H1 (cell line): Measurements from ENCODE around the gene PXDC1. TPM values are rescaled to one million over a fixed set of nuclear protein-coding genes. Genes with fewer than 3 reads are reported as not detected.

Experiments
- CTCF ChIA-PET: fragments of 300-600 bp; sonication (Branson Sonifier 250); formaldehyde crosslinking; loops from one replicate; lab custom pipeline; 2021; ENCODE audit not compliant: partially characterized antibody; lab: Charles Lee
- POLR2A ChIA-PET: fragments of 300-600 bp; sonication (Branson Sonifier 250); formaldehyde crosslinking; loops from one replicate; lab custom pipeline; 2021; ENCODE audit warnings: inconsistent platforms; ENCODE audit not compliant: partially characterized antibody; lab: Charles Lee
- DNase-seq, 2 experiments: peaks; one replicate each; pipeline versions ENCODE4 v3.0.0 to v3.0.0-alpha.2; 2010 to 2022; ENCODE audit warnings: low spot score in 2 of 2, low read depth in 1 of 2, mixed read lengths in 1 of 2
- FAIRE-seq: peaks from 2 replicates; lab custom pipeline; 2011; peaks lifted over from hg19 to GRCh38; lab: Jason Lieb, UNC
- H2AFZ ChIP-seq: 2 replicates; pipeline ENCODE4 v1.8.1; 2012; ENCODE audit warnings: low read length, inconsistent platforms
- H2AK5ac ChIP-seq: 2 replicates; pipeline ENCODE4 v1.6.1; 2013; ENCODE audit warnings: low read depth, low read length
- H2BK120ac ChIP-seq: replicated peaks from 2 replicates; pipeline ENCODE3; 2013; ENCODE audit warnings: low read depth, low read length, inconsistent platforms
- H2BK12ac ChIP-seq: 2 replicates; pipeline ENCODE4 v1.6.1; 2013; ENCODE audit warnings: low read depth, low read length
- H2BK15ac ChIP-seq: 2 replicates; pipeline ENCODE4 v1.6.1; 2013; ENCODE audit warnings: low read length
- H2BK20ac ChIP-seq: 2 replicates; pipeline ENCODE4 v1.6.1; 2013; ENCODE audit warnings: low read length
- H2BK5ac ChIP-seq: 2 replicates; pipeline ENCODE4 v1.6.1; 2013; ENCODE audit warnings: low read depth, low read length
- H3K14ac ChIP-seq: 2 replicates; pipeline ENCODE4 v1.6.1; 2013; ENCODE audit warnings: inconsistent platforms; ENCODE audit not compliant: insufficient read length
- H3K18ac ChIP-seq: 2 replicates; pipeline ENCODE4 v1.6.1; 2013; ENCODE audit warnings: low read length; ENCODE audit errors: extremely low read depth
- H3K23ac ChIP-seq: 2 replicates; pipeline ENCODE4 v1.6.1; 2013; ENCODE audit warnings: inconsistent platforms; ENCODE audit not compliant: insufficient read length
- H3K23me2 ChIP-seq: 2 replicates; pipeline ENCODE4 v1.6.1; 2013; ENCODE audit warnings: low read depth, low read length
- H3K27ac ChIP-seq: 2 replicates; pipeline ENCODE4 v1.6.1; 2011; ENCODE audit warnings: low read depth, low read length, inconsistent platforms
- H3K27me3 ChIP-seq, 4 experiments: replicated peaks in 1 of 4; 1 replicate in 1 of 4; 2 replicates in 3 of 4; pipeline versions ENCODE4 v1.6.1 to v1.8.1; 2011 to 2013; ENCODE audit warnings: low read length in 3 of 4, mild to moderate bottlenecking in 3 of 4, inconsistent platforms in 2 of 4, mixed read lengths in 2 of 4, moderate library complexity in 1 of 4; ENCODE audit not compliant: control insufficient read depth in 3 of 4, insufficient read depth in 3 of 4; ENCODE audit errors: extremely low read depth in 1 of 4
- H3K36me3 ChIP-seq, 4 experiments: 2 replicates each; pipeline versions ENCODE4 v1.6.1 to v1.8.1; 2011 to 2013; ENCODE audit warnings: mild to moderate bottlenecking in 4 of 4, low read length in 3 of 4, moderate library complexity in 2 of 4, control low read depth in 1 of 4, inconsistent platforms in 1 of 4; ENCODE audit not compliant: insufficient read depth in 4 of 4, control insufficient read depth in 2 of 4
- H3K4ac ChIP-seq: replicated peaks from 2 replicates; pipeline ENCODE3; 2013; ENCODE audit warnings: low read length, low read depth, mixed read lengths, inconsistent platforms; ENCODE audit not compliant: insufficient read length
- H3K4me1 ChIP-seq, 4 experiments: replicated peaks in 1 of 4; 1 replicate in 1 of 4; 2 replicates in 3 of 4; pipeline versions ENCODE4 v1.6.1 to v1.8.1; 2011 to 2013; ENCODE audit warnings: low read length in 3 of 4, inconsistent platforms in 2 of 4, mixed read lengths in 1 of 4; ENCODE audit not compliant: insufficient read depth in 4 of 4, control insufficient read depth in 3 of 4
- H3K4me2 ChIP-seq, 2 experiments: 2 replicates each; pipeline versions ENCODE4 v1.6.1 to v1.8.1; 2011 to 2013; ENCODE audit warnings: low read depth in 2 of 2, low read length in 2 of 2, control low read depth in 1 of 2, inconsistent platforms in 1 of 2, mild to moderate bottlenecking in 1 of 2; ENCODE audit not compliant: insufficient read depth in 1 of 2
- H3K4me3 ChIP-seq, 4 experiments: fragments of 200-600, 300-600 bp in 1 of 4; sonication (generic), shearing (Covaris generic), sonication (Bioruptor Twin) in 1 of 4; 2 replicates each; pipeline versions ENCODE4 v1.5.1 to v1.8.1; 2011 to 2016; ENCODE audit warnings: low read length in 4 of 4, low read depth in 3 of 4, control low read depth in 2 of 4, inconsistent platforms in 2 of 4, mild to moderate bottlenecking in 2 of 4, mixed read lengths in 1 of 4, moderate library complexity in 1 of 4; ENCODE audit not compliant: insufficient read depth in 2 of 4; ENCODE audit errors: extremely low read depth in 1 of 4
- H3K56ac ChIP-seq: replicated peaks from 2 replicates; pipeline ENCODE3; 2013; ENCODE audit warnings: low read depth, mild to moderate bottlenecking, mixed read lengths, low read length, inconsistent platforms; ENCODE audit not compliant: insufficient read length
- H3K79me1 ChIP-seq: 2 replicates; pipeline ENCODE4 v1.6.1; 2013; ENCODE audit warnings: low read depth, low read length, control low read depth
- H3K79me2 ChIP-seq, 2 experiments: 2 replicates each; pipeline versions ENCODE4 v1.6.1 to v1.8.1; 2012 to 2013; ENCODE audit warnings: low read length in 2 of 2, mild to moderate bottlenecking in 2 of 2, inconsistent platforms in 1 of 2; ENCODE audit not compliant: insufficient read depth in 2 of 2, control insufficient read depth in 1 of 2
- H3K9ac ChIP-seq, 4 experiments: replicated peaks in 1 of 4; 1 replicate in 1 of 4; 2 replicates in 3 of 4; pipeline versions ENCODE4 v1.6.1 to v1.8.1; 2011 to 2013; ENCODE audit warnings: low read depth in 3 of 4, low read length in 3 of 4, control low read depth in 2 of 4, mild to moderate bottlenecking in 2 of 4, moderate library complexity in 2 of 4, inconsistent platforms in 1 of 4; ENCODE audit errors: extremely low read depth in 1 of 4
- H3K9me3 ChIP-seq, 2 experiments: 2 replicates each; pipeline versions ENCODE4 v1.6.1 to v1.8.1; 2012 to 2013; ENCODE audit warnings: mild to moderate bottlenecking in 2 of 2, moderate library complexity in 2 of 2, control low read depth in 1 of 2, inconsistent platforms in 1 of 2, low read depth in 1 of 2, low read length in 1 of 2, mixed read lengths in 1 of 2; ENCODE audit not compliant: insufficient read depth in 2 of 2
- H4K20me1 ChIP-seq, 2 experiments: replicated peaks in 1 of 2; 2 replicates each; pipeline versions ENCODE3 to v1.8.1; 2011 to 2013; ENCODE audit warnings: inconsistent platforms in 2 of 2, low read length in 2 of 2, mild to moderate bottlenecking in 1 of 2; ENCODE audit not compliant: insufficient read depth in 2 of 2, control insufficient read depth in 1 of 2
- H4K5ac ChIP-seq: 2 replicates; pipeline ENCODE4 v1.6.1; 2013; ENCODE audit warnings: low read length, low read depth, mixed read lengths, inconsistent platforms; ENCODE audit not compliant: insufficient read length
- H4K8ac ChIP-seq: 2 replicates; pipeline ENCODE4 v1.8.0; 2013; ENCODE audit warnings: mild to moderate bottlenecking, moderate library complexity, low read length, inconsistent platforms; ENCODE audit not compliant: insufficient read depth; ENCODE audit errors: extremely low read depth
- H4K91ac ChIP-seq: replicated peaks from 2 replicates; pipeline ENCODE3; 2013; ENCODE audit warnings: low read length, mixed read lengths, inconsistent platforms; ENCODE audit not compliant: insufficient read length
- CBX5 ChIP-seq: fragments of 300-800, 300-1000 bp; sonication (generic); IDR thresholded peaks from 2 replicates; pipeline ENCODE4 v1.7.1; 2016; ENCODE audit warnings: antibody characterized with exemption, low read length, low read depth
- CHD2 ChIP-seq: IDR thresholded peaks from 2 replicates; pipeline ENCODE4 v1.6.1; 2012; ENCODE audit warnings: low read length, improper control_type of control experiment
- EP300 ChIP-seq, 2 experiments: IDR thresholded peaks; 1 replicate in 1 of 2; 2 replicates in 1 of 2; pipeline ENCODE4 v1.6.1; 2011 to 2012; ENCODE audit warnings: low read depth in 2 of 2, low read length in 2 of 2, mild to moderate bottlenecking in 2 of 2, borderline replicate concordance in 1 of 2, inconsistent platforms in 1 of 2, moderate library complexity in 1 of 2
- KDM5A ChIP-seq: fragments of 200-600 bp; IDR thresholded peaks from 2 replicates; pipeline ENCODE4 v1.7.1; 2012; ENCODE audit warnings: mild to moderate bottlenecking, low read length, inconsistent platforms, mixed read lengths
- PHF8 ChIP-seq: fragments of 200-600 bp; sonication (generic); conservative IDR thresholded peaks from 2 replicates; pipeline ENCODE4 v1.7.1; 2012; ENCODE audit warnings: low read depth, mild to moderate bottlenecking, inconsistent platforms, low read length, moderate library complexity
- SP1 ChIP-seq: IDR thresholded peaks from 2 replicates; pipeline ENCODE4 v1.6.1; 2011; ENCODE audit warnings: low read depth, low read length
- SP2 ChIP-seq: IDR thresholded peaks from 2 replicates; pipeline ENCODE4 v1.6.1; 2012; ENCODE audit warnings: mild to moderate bottlenecking, low read length, inconsistent platforms
- WGBS, 2 experiments: shearing (Covaris generic) in 1 of 2; methylation state at CpG; one replicate each; pipeline versions ENCODE4 v1.1.6 to v1.1.7; 2013 to 2015; ENCODE audit warnings: low lambda C conversion rate in 2 of 2, mixed read lengths in 2 of 2, inconsistent platforms in 1 of 2, low coverage in 1 of 2, missing lambda C conversion rate in 1 of 2; ENCODE audit not compliant: insufficient replicate concordance in 2 of 2, insufficient coverage in 1 of 2, insufficient read length in 1 of 2; ENCODE audit errors: extremely low coverage in 1 of 2, missing lambda C conversion rate in 1 of 2; 5-methylcytosine and 5-hydroxymethylcytosine counted together
- polyA plus RNA-seq, 7 experiments: library from polyadenylated mRNA; depleted of rRNA in 3 of 7; stranded (reverse) in 5 of 7; unstranded in 2 of 7; fragments of >200 nt in 5 of 7; fragments of 200-250 nt in 2 of 7; gene quantifications; 1 replicate in 5 of 7; 2 replicates in 1 of 7; 4 replicates in 1 of 7; pipeline versions ENCODE4 v1.2.1 to v1.2.3, GENCODE V29; 2011 to 2013; ENCODE audit warnings: missing spikeins in 2 of 7, mixed read lengths in 2 of 7
- total RNA-seq: library from RNA; stranded (reverse); fragmentation: NEBNext Ultra II Directional; extraction: Animal tissue kit (Norgen Biotek cat#: 25700); gene quantifications from 2 replicates; pipeline ENCODE4 v1.2.1, GENCODE V29; 2021

Gene PXDC1
- total and polyA plus RNA-seq, 2 of the 8 experiments (the other 6 are each of a cell fraction or from before 2014, with no cell fraction given): 1.7 to 2.0 TPM

GRCh38 chr6:3718407-3718806 lies 33.1 kb downstream of the PXDC1 start:
- no peak for FAIRE-seq
- Histone ChIP-seq H3K79me2 (no peaks in the 10 kb centered on the region), H3K4me2 (no peak overlapping the region), H3K4me3 (no peak overlapping the region), H3K23me2 (no peaks in the 10 kb centered on the region), H3K18ac (no peak overlapping the region), H3K4ac (no peak overlapping the region), H3K23ac (no peak overlapping the region), H4K5ac (no peak overlapping the region), H4K8ac (no peak overlapping the region), H3K4me1 (peaks cover 0 to 9% (median 4%) of the 10 kb centered on the region in 4 experiments; a peak in 6 of 7 replicates), H3K56ac (no peak overlapping the region), H3K36me3 (no peaks in the 10 kb centered on the region), H2BK120ac (no peak overlapping the region), H2BK12ac (no peak overlapping the region), H3K79me1 (no peaks in the 10 kb centered on the region), H2BK5ac (no peak overlapping the region), H3K14ac (no peak overlapping the region), H2AFZ (no peak overlapping the region), H2BK15ac (no peak overlapping the region), H4K91ac (no peak overlapping the region), H2AK5ac (no peak overlapping the region), H2BK20ac (no peak overlapping the region), H3K27ac (no peak overlapping the region), H3K27me3 (no peaks in the 10 kb centered on the region), H4K20me1 (no peaks in the 10 kb centered on the region), H3K9me3 (peaks cover 0 to 2% of the 10 kb centered on the region in 2 experiments; a peak in 1 of 4 replicates), H3K9ac (no peak overlapping the region)
- WGBS, 2 experiments: 92% methylated on average over 5 of the region's 5 CpGs; no CpG with 5 or more reads in 1 of the 2 experiments
- ChIA-PET POLR2A (no interaction called here), CTCF (interaction anchor here (2.4 kb wide), 1 partner anchor 14 kb away, joined by 12 read pairs; no protein-coding TSS in a partner anchor)
- TF ChIP-seq SP1: no peak
- no peak for TF ChIP-seq CHD2
- TF ChIP-seq PHF8: no peak
- no peak for TF ChIP-seq KDM5A
- no peak for TF ChIP-seq CBX5
- no peak for TF ChIP-seq EP300 (IDR thresholded peaks at IDR 0.05; ENCODE audit: borderline replicate concordance in 1 of 2, low read depth in 2 of 2, low read length in 2 of 2)
- TF ChIP-seq SP2: no peak
- DNase-seq: no peak
